HEK293 (cell line): ENCODE measurements around the gene CORO6.
A peak's percentile ranks its signal among the peaks of the same experiment; 100 is the strongest.

Experiments used
- CTCF ChIA-PET: fragments of 350-600 bp; formaldehyde crosslinking; extraction: SDS; loops from one replicate; lab custom pipeline; 2021; ENCODE audit warnings: antibody characterized with exemption; lab: Yijun Ruan, JAX
- POLR2A ChIA-PET: fragments of 300-600 bp; formaldehyde crosslinking; extraction: SDS; loops from one replicate; lab custom pipeline; 2020; ENCODE audit warnings: antibody characterized with exemption, inconsistent platforms; lab: Yijun Ruan, JAX
- H3K27ac ChIP-seq: fragments of 200-500 bp; sonication (Bioruptor generic); 2 replicates; pipeline ENCODE4 v1.5.1; 2014; ENCODE audit warnings: low read depth, low read length, control low read depth, inconsistent platforms; ENCODE audit errors: extremely low read depth
- H3K36me3 ChIP-seq, 2 experiments: fragments of 200-500 bp in 1 of 2; sonication (Bioruptor generic) in 1 of 2; 1 replicate in 1 of 2; 2 replicates in 1 of 2; pipeline ENCODE4 v1.5.1; 2014 to 2017; ENCODE audit warnings: inconsistent platforms in 2 of 2, low read length in 2 of 2; ENCODE audit not compliant: control insufficient read depth in 2 of 2, insufficient read depth in 1 of 2
- H3K4me1 ChIP-seq: fragments of 200-500 bp; sonication (Bioruptor generic); 2 replicates; pipeline ENCODE4 v1.5.1; 2014; ENCODE audit warnings: mild to moderate bottlenecking, low read length, inconsistent platforms; ENCODE audit not compliant: control insufficient read depth, insufficient read depth
- H3K4me3 ChIP-seq: 2 replicates; pipeline ENCODE4 v1.5.1; 2011; ENCODE audit warnings: low read depth, mild to moderate bottlenecking, control low read depth, low read length, moderate library complexity
- H3K9me3 ChIP-seq: fragments of 200-500 bp; sonication (Bioruptor generic); 2 replicates; pipeline ENCODE4 v1.5.1; 2014; ENCODE audit warnings: low read depth, low read length, inconsistent platforms; ENCODE audit not compliant: control insufficient read depth, insufficient read depth
- PATZ1 ChIP-seq: fragments of 450-650 bp; formaldehyde crosslinking; IDR thresholded peaks from 2 replicates; pipeline ENCODE4 v1.5.1; 2016; ENCODE audit warnings: missing biosample characterization, missing genetic modification characterization
- PRDM10 ChIP-seq: fragments of 450-650 bp; formaldehyde crosslinking; IDR thresholded peaks from 2 replicates; pipeline ENCODE4 v1.5.1; 2016; ENCODE audit warnings: missing biosample characterization, missing genetic modification characterization
- ZBTB17 ChIP-seq: fragments of 450-650 bp; formaldehyde crosslinking; IDR thresholded peaks from 2 replicates; pipeline ENCODE4 v1.5.1; 2016; ENCODE audit warnings: missing biosample characterization, missing genetic modification characterization
- ZBTB20 ChIP-seq: fragments of 450-650 bp; formaldehyde crosslinking; IDR thresholded peaks from 2 replicates; pipeline ENCODE4 v1.5.1; 2016; ENCODE audit warnings: missing biosample characterization, missing genetic modification characterization
- ZBTB21 ChIP-seq: fragments of 450-650 bp; formaldehyde crosslinking; IDR thresholded peaks from 2 replicates; pipeline ENCODE4 v1.5.1; 2017; ENCODE audit warnings: missing biosample characterization, missing genetic modification characterization
- ZFHX2 ChIP-seq: fragments of 450-650 bp; formaldehyde crosslinking; conservative IDR thresholded peaks from 2 replicates; pipeline ENCODE4 v1.5.1; 2016; ENCODE audit warnings: missing biosample characterization, missing genetic modification characterization
- ZNF16 ChIP-seq: fragments of 450-650 bp; formaldehyde crosslinking; IDR thresholded peaks from 2 replicates; pipeline ENCODE4 v1.5.1; 2016; ENCODE audit warnings: low read depth, missing biosample characterization, missing genetic modification characterization
- ZNF18 ChIP-seq: fragments of 450-650 bp; formaldehyde crosslinking; IDR thresholded peaks from 2 replicates; pipeline ENCODE4 v1.5.1; 2016; ENCODE audit warnings: missing biosample characterization, missing genetic modification characterization
- ZNF335 ChIP-seq: fragments of 450-650 bp; formaldehyde crosslinking; conservative IDR thresholded peaks from 2 replicates; pipeline ENCODE4 v1.5.1; 2016; ENCODE audit warnings: missing biosample characterization, missing genetic modification characterization
- ZNF391 ChIP-seq: fragments of 450-650 bp; formaldehyde crosslinking; IDR thresholded peaks from 2 replicates; pipeline ENCODE4 v1.5.1; 2016; ENCODE audit warnings: low read depth, missing biosample characterization, missing genetic modification characterization, borderline replicate concordance
- ZNF791 ChIP-seq: fragments of 450-650 bp; formaldehyde crosslinking; IDR thresholded peaks from 2 replicates; pipeline ENCODE4 v1.5.1; 2016; ENCODE audit warnings: missing biosample characterization, missing genetic modification characterization
- ZSCAN30 ChIP-seq: fragments of 450-650 bp; IDR thresholded peaks from 2 replicates; pipeline ENCODE4 v1.5.1; 2018; ENCODE audit warnings: missing biosample characterization, mild to moderate bottlenecking, missing genetic modification characterization, moderate library complexity
- TF ChIP-seq, protein P1 (sequence below): fragments of 450-650 bp; IDR thresholded peaks from 2 replicates; pipeline ENCODE4 v1.5.1; 2018; ENCODE audit warnings: missing biosample characterization, missing genetic modification characterization
- TF ChIP-seq, protein P2 (sequence below): fragments of 450-650 bp; formaldehyde crosslinking; IDR thresholded peaks from 2 replicates; pipeline ENCODE4 v1.5.1; 2016; ENCODE audit warnings: missing biosample characterization, missing genetic modification characterization

The CORO6 gene

DNA sequence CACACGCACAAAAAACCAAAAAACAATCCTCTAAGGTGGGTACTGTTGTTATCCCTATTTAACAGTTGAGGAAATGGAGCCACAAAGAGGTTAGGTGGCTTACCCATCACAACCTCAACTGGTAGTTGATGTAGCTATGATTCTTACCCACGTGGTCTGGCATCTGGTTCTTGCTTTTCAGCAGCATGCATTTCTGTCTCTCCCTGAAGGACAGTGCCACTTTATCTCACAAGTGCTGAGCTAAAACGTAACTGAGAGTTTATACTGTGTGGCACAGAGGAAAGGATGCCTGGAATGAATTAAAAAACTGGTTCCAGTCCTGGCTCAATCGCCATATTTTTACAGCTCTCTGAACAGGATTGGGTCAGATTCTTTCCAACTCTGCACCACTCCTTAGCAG lies 1.9 kb upstream of the CORO6 start:
- Histone ChIP-seq H3K36me3 (no peaks in the 10 kb centered on the region), H3K4me3 (no peak overlapping the region), H3K27ac (no peak overlapping the region), H3K9me3 (no peaks in the 10 kb centered on the region), H3K4me1 (peaks cover 12% of the 10 kb centered on the region)
- ChIA-PET POLR2A (interaction anchor here (1.2 kb wide), 1 partner anchor 33 kb away, joined by 6 read pairs; no protein-coding TSS in a partner anchor), CTCF (interaction anchor here (0.5 to 1.5 kb wide), 7 partner anchors 9 to 506 kb away, joined by 3 to 8 read pairs (median 5); partner anchors contain the start of gene ANKRD13B)
- no peak for TF ChIP-seq ZNF18 (tag by site-specific recombination)

DNA sequence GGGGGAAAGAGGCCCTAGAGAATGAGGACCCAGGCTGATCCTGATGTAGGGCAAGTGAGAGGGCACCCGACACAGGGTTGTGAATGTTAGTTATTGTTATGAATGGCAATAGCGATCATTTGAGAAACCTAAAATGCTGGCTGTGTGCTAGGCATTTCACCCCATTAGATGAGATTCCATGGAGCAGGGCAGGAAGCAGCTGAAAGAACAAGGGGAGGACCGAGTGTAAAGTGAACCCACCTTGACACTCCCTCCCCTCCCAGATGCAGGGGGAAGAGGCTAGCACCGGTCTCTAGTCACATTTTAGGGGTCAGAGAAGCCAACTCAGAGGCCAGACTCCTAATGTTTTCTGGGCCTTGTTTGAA lies 553 bp upstream of the CORO6 start:
- no peaks in the 10 kb centered on the region for H3K9me3 ChIP-seq
- ChIA-PET POLR2A (interaction anchor here (0.6 to 1.8 kb wide), 6 partner anchors 16 to 456 kb away, joined by 3 to 11 read pairs (median 6); partner anchors contain the start of gene ANKRD13B), CTCF (interaction anchor here (0.6 to 1.4 kb wide), 4 partner anchors 14 to 68 kb away, joined by 3 to 6 read pairs (median 4); partner anchors contain the start of gene ANKRD13B)
- peaks cover 12% of the 10 kb centered on the region for H3K4me1 ChIP-seq
- peak overlapping the region; percentile 40; the same call in 1 of the 2 replicates for H3K27ac ChIP-seq
- no peaks in the 10 kb centered on the region for H3K36me3 ChIP-seq
- peak; percentile 53 for TF ChIP-seq ZNF335 (tag by site-specific recombination)
- TF ChIP-seq ZNF791 (tag by site-specific recombination): no peak
- H3K4me3 ChIP-seq: peak overlapping the region; percentile 75

DNA sequence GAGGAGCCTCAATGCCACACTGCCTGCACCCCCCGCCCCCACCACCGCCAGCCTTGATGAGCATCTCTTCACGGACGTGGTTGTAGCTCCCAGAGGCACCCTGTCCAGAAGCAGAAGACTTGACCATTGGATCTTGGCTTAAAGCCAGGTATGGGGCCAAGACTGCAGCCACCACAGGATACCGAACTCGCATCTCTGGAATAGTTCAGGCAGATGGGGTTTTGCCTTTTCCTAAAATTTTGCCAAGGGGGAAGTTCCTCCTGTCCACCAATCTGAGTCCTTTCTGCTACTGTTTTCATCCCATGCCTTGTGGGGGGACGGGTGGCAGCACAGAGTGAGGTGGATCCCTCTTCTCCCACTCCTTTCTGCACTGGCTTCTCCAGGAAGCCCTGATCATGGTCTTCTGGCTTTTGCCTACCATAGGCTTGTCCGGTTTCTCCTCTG lies 939 bp downstream of the CORO6 start:
- Histone ChIP-seq H3K9me3 (no peaks in the 10 kb centered on the region), H3K27ac (no peak overlapping the region; the same call in 1 of the 2 replicates), H3K4me3 (peak overlapping the region; percentile 75; the same call in 1 of the 2 replicates), H3K36me3 (no peaks in the 10 kb centered on the region), H3K4me1 (peaks cover 12% of the 10 kb centered on the region)
- POLR2A ChIA-PET: interaction anchor here (1.1 to 2.0 kb wide), 2 partner anchors 17 to 30 kb away, joined by 3 to 7 read pairs; no protein-coding TSS in a partner anchor
- CTCF ChIA-PET: interaction anchor here (0.6 to 2.7 kb wide), 5 partner anchors 17 to 656 kb away, joined by 3 to 9 read pairs (median 6); no protein-coding TSS in a partner anchor
- no peak for TF ChIP-seq ZBTB21 (tag by site-specific recombination)
- no peak for TF ChIP-seq ZBTB20 (tag by site-specific recombination)
- TF ChIP-seq PATZ1: peak; percentile 10; the same call in 1 of the 2 replicates
- TF ChIP-seq, protein P1, sequence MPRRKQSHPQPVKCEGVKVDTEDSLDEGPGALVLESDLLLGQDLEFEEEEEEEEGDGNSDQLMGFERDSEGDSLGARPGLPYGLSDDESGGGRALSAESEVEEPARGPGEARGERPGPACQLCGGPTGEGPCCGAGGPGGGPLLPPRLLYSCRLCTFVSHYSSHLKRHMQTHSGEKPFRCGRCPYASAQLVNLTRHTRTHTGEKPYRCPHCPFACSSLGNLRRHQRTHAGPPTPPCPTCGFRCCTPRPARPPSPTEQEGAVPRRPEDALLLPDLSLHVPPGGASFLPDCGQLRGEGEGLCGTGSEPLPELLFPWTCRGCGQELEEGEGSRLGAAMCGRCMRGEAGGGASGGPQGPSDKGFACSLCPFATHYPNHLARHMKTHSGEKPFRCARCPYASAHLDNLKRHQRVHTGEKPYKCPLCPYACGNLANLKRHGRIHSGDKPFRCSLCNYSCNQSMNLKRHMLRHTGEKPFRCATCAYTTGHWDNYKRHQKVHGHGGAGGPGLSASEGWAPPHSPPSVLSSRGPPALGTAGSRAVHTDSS (tag by site-specific recombination): no peak
- peak; percentile 25; the same call in 1 of the 2 replicates for TF ChIP-seq ZBTB17 (tag by site-specific recombination)
- TF ChIP-seq, protein P2, sequence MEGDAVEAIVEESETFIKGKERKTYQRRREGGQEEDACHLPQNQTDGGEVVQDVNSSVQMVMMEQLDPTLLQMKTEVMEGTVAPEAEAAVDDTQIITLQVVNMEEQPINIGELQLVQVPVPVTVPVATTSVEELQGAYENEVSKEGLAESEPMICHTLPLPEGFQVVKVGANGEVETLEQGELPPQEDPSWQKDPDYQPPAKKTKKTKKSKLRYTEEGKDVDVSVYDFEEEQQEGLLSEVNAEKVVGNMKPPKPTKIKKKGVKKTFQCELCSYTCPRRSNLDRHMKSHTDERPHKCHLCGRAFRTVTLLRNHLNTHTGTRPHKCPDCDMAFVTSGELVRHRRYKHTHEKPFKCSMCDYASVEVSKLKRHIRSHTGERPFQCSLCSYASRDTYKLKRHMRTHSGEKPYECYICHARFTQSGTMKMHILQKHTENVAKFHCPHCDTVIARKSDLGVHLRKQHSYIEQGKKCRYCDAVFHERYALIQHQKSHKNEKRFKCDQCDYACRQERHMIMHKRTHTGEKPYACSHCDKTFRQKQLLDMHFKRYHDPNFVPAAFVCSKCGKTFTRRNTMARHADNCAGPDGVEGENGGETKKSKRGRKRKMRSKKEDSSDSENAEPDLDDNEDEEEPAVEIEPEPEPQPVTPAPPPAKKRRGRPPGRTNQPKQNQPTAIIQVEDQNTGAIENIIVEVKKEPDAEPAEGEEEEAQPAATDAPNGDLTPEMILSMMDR (tag by site-specific recombination): no peak
- TF ChIP-seq ZSCAN30 (tag by site-specific recombination): peak; percentile 68
- peak; percentile 21; the same call in 1 of the 2 replicates for TF ChIP-seq ZNF391 (tag by site-specific recombination)
- no peak for TF ChIP-seq ZNF16
- no peak for TF ChIP-seq ZFHX2 (tag by site-specific recombination)
- no peak for TF ChIP-seq PRDM10 (tag by site-specific recombination)
